IPS-18a (cell line): Measurements from ENCODE around the gene ZNF624.
"Not testable (repeated sequence)": the region's sequence is repeated elsewhere in the genome, so short reads cannot be mapped to it uniquely, and the experiment has no call there.

Source experiments
- H3K27ac ChIP-seq: one replicate; pipeline ENCODE4 v1.5.1; 2013; ENCODE audit warnings: low read length
- H3K27me3 ChIP-seq: one replicate; pipeline ENCODE4 v1.6.1; 2013; ENCODE audit warnings: mild to moderate bottlenecking, low read length; ENCODE audit not compliant: control insufficient read depth, insufficient read depth
- H3K36me3 ChIP-seq: one replicate; pipeline ENCODE4 v1.6.1; 2013; ENCODE audit warnings: low read depth, low read length; ENCODE audit not compliant: control insufficient read depth
- H3K4me1 ChIP-seq: one replicate; pipeline ENCODE4 v1.6.1; 2013; ENCODE audit warnings: low read depth, low read length; ENCODE audit not compliant: control insufficient read depth
- H3K4me3 ChIP-seq: one replicate; pipeline ENCODE4 v1.5.1; 2013; ENCODE audit warnings: low read length
- H3K9ac ChIP-seq: one replicate; pipeline ENCODE4 v1.6.1; 2013; ENCODE audit warnings: mild to moderate bottlenecking, low read length, moderate library complexity
- H3K9me3 ChIP-seq: one replicate; pipeline ENCODE4 v1.6.1; 2013; ENCODE audit warnings: low read depth, low read length; ENCODE audit not compliant: control insufficient read depth

ZNF624 gene

GRCh38 chr17:16653367-16654041 lies at the start of gene ZNF624:
Gene ZNF624, minus strand, starts transcription at chr17:16653850.
- Histone ChIP-seq H3K27ac (peak within 1 kb of the TSS; percentile 34), H3K27me3 (no peaks in the 10 kb centered on the region), H3K4me3 (peak within 1 kb of the TSS; percentile 79), H3K9ac (peak within 1 kb of the TSS; percentile 73), H3K36me3 (no peaks in the 10 kb centered on the region), H3K4me1 (peaks cover 11% of the 10 kb centered on the region), H3K9me3 (no peaks in the 10 kb centered on the region)

GRCh38 chr17:16697603-16698002 lies 44.0 kb upstream of the ZNF624 start:
- not testable (repeated sequence) for H3K9ac ChIP-seq, H3K27me3 ChIP-seq, H3K4me3 ChIP-seq, H3K4me1 ChIP-seq, H3K27ac ChIP-seq, H3K36me3 ChIP-seq, H3K9me3 ChIP-seq

- not testable (repeated sequence) for H3K36me3 ChIP-seq, H3K9ac ChIP-seq, H3K9me3 ChIP-seq, H3K27ac ChIP-seq, H3K27me3 ChIP-seq, H3K4me3 ChIP-seq
- peaks cover 12% of the 10 kb centered on the region for H3K4me1 ChIP-seq
Observed at GRCh38 chr17:16690447-16690846, 36.8 kb upstream of the ZNF624 start.

DNA sequence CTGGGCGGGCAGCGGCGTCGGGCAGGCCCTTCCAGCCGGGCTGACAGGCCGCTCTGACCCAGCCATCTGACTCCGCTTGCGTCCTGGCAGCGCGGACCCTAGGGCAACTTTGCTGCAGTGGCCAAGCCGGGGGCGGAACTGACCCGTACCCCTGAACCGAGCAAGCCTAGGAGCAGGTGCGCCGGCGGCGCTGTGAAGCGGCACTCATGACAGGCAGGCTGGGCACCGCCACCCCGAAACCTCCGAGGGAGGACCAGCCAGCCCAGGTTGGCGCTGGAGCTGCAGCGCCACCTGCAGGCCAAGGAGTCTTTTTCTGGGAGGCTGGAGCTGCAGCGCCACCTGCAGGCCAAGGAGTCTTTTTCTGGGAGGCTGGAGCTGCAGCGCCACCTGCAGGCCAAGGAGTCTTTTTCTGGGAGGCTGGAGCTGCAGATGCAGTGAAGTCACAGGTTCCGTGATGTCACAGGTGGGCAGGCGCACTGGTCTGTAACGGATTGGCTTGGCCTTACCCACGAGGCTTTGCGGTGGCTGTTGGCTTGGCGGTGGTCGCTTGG lies 36.2 kb upstream of the ZNF624 start, which contains the start of gene CCDC144A:
CCDC144A (plus strand) TSS at position 511 of the 551 bp plus-strand sequence. CDS start 160 bp downstream, outside the sequence.
- not testable (repeated sequence) for H3K27me3 ChIP-seq, H3K9me3 ChIP-seq, H3K36me3 ChIP-seq, H3K27ac ChIP-seq, H3K9ac ChIP-seq, H3K4me3 ChIP-seq
- H3K4me1 ChIP-seq, result peaks cover 12% of the 10 kb centered on the region

DNA sequence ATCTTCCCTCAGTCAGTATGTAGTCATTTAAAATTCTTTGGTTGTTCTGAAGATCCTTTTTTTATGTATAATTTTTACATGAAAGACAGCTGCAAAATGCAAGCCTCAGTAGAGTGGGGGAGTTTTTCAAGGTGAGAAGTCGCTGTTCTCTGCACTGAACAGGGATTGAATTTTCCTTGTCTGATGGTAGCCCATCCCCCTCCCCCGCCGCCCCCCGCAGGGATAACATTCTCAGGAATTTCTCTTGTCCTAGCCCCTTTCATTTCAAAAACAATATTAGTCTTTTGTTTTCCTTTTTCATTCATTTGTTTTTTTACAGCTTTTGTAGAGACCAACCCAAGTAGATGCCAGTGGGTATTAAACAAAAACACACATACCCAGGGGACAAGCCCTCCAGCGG lies 33.5 kb upstream of the ZNF624 start:
- H3K4me3 ChIP-seq, result not testable (repeated sequence)

GRCh38 chr17:16686019-16686418 lies 32.4 kb upstream of the ZNF624 start:
- H3K9me3 ChIP-seq, H3K4me3 ChIP-seq, H3K27me3 ChIP-seq, H3K9ac ChIP-seq, H3K27ac ChIP-seq, H3K36me3 ChIP-seq: not testable (repeated sequence)
- peaks cover 12% of the 10 kb centered on the region for H3K4me1 ChIP-seq

More for the DNA sequence above, 33.5 kb upstream of the ZNF624 start:
- H3K9me3 ChIP-seq, H3K36me3 ChIP-seq, H3K27ac ChIP-seq, H3K27me3 ChIP-seq, H3K9ac ChIP-seq: not testable (repeated sequence)
- peaks cover 12% of the 10 kb centered on the region for H3K4me1 ChIP-seq

- not testable (repeated sequence) for H3K9me3 ChIP-seq, H3K9ac ChIP-seq, H3K36me3 ChIP-seq, H3K4me3 ChIP-seq, H3K27ac ChIP-seq, H3K27me3 ChIP-seq
- peaks cover 12% of the 10 kb centered on the region for H3K4me1 ChIP-seq
Observed at GRCh38 chr17:16683290-16684138, 29.9 kb upstream of the ZNF624 start.

DNA sequence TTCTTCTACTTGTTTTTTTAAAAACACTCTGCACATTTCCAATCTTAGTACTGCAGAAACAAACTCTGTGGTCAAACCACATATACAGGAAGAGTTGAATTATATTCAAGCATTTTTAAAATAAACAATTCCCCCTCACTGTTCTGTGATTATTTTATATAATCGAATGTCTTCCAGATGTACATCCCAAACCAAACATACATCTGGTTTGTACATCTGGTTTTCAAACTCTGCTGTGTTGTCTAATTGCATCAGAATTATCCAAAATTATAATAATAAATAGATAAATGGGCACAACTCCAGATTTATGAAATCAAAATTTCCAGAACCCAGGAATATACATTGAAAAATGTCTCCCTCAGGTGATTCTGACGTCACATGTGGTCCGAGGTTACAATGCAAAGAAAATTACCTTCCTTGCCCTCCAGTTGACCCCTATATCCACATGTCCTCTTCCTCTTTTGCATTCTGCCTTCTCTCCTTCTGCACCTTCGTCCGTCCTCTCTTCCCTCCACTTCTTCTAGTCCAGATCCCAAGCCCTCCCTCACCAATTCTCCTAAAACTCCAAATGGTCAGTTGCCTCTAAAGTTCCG lies 23.1 kb upstream of the ZNF624 start:
- Histone ChIP-seq H3K36me3 (no peaks in the 10 kb centered on the region), H3K27ac (no peak overlapping the region), H3K4me1 (peaks cover 8% of the 10 kb centered on the region), H3K9ac (no peak overlapping the region), H3K9me3 (no peaks in the 10 kb centered on the region), H3K4me3 (no peak overlapping the region), H3K27me3 (no peaks in the 10 kb centered on the region)

- peak overlapping the region; percentile 30 for H3K4me3 ChIP-seq
- H3K27ac ChIP-seq, H3K9ac ChIP-seq: not testable (repeated sequence)
Observed at GRCh38 chr17:16666907-16667636, 13.4 kb upstream of the ZNF624 start.

DNA sequence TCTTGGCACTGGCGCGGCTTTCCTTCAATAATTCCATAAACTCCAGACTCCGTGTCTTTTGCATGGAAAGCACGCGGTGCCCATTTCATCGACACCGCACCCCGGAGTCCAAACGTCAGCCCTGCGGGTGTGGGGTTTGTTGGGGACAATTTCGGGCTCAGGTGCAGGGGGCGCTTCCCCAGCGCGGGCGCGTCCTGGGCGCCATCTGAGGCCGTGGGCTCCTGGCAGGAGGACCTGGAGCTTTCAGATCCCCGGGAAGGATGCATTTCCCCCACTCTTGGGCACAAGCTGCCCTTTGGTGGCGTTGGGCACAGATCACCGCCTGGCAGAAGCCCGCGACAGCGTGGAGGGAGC lies 12.9 kb upstream of the ZNF624 start:
- not testable (repeated sequence) for H3K36me3 ChIP-seq, H3K9ac ChIP-seq, H3K27ac ChIP-seq, H3K4me1 ChIP-seq, H3K9me3 ChIP-seq, H3K27me3 ChIP-seq
- peak overlapping the region; percentile 30 for H3K4me3 ChIP-seq

More at GRCh38 chr17:16666907-16667636, 13.4 kb upstream of the ZNF624 start:
- H3K27me3 ChIP-seq, H3K36me3 ChIP-seq, H3K4me1 ChIP-seq, H3K9me3 ChIP-seq: not testable (repeated sequence)

DNA sequence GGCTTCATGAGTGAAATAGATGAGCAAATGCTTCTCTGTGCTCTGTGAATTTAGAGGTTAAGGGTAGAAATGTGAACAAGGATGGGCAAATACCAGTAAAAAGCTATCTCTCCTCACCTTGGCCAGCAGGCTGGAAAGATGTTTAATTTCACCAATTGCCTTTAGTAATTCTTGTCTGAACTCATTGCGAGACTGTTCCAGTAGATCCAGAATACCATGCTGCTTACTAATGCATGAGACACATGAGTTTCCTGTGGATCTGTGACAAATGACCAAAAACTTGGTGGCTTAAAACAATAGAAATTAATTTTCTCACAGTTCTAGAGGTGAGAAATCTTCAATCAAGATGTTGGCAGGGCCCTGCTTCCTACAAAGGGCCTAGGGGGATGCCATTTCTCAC lies 9.3 kb upstream of the ZNF624 start:
- H3K27me3 ChIP-seq, result peaks cover 4% of the 10 kb centered on the region
- H3K36me3 ChIP-seq, result no peaks in the 10 kb centered on the region
- H3K27ac ChIP-seq, result no peak overlapping the region
- no peak overlapping the region for H3K9ac ChIP-seq
- no peaks in the 10 kb centered on the region for H3K9me3 ChIP-seq
- H3K4me1 ChIP-seq, result no peaks in the 10 kb centered on the region
- H3K4me3 ChIP-seq, result no peak overlapping the region
